Stimulated activated CD4-positive, alpha-beta T cell treated with anti-CD3 and anti-CD28 coated beads, Interleukin-15, amount 100 ng/mL, for 1 hour (primary cell): Measurements from ENCODE around the gene TMEM207.
"Not testable (repeated sequence)": the region's sequence is repeated elsewhere in the genome, so short reads cannot be mapped to it uniquely, and the experiment has no call there.

Experiments
- DNase-seq, 2 donors: peaks; one replicate each; pipeline ENCODE4 v3.0.0-alpha.2; 2020; ENCODE audit warnings: low read depth in 1 of 2, low spot score in 1 of 2

TMEM207 gene

GRCh38 chr3:190449801-190450200, at the start of gene TMEM207:
Gene TMEM207 (minus strand): TSS chr3:190449901. CDS start chr3:190449809, 92 bp downstream.
- DNase-seq: no peak

- no peak for DNase-seq
Measured at GRCh38 chr3:190499122-190499521, 49.4 kb upstream of the TMEM207 start.

- no peak for DNase-seq
Measured at GRCh38 chr3:190498293-190498692, 48.6 kb upstream of the TMEM207 start.

GRCh38 chr3:190497811-190498210, 48.1 kb upstream of the TMEM207 start:
- DNase-seq: no peak

GRCh38 chr3:190496859-190497258, 47.2 kb upstream of the TMEM207 start:
- DNase-seq: no peak

GRCh38 chr3:190495796-190496195, 46.1 kb upstream of the TMEM207 start:
- no peak for DNase-seq

- DNase-seq: no peak
Measured at GRCh38 chr3:190495354-190495753, 45.7 kb upstream of the TMEM207 start.

- no peak for DNase-seq
Measured at GRCh38 chr3:190494907-190495306, 45.2 kb upstream of the TMEM207 start.

- no peak for DNase-seq
Measured at GRCh38 chr3:190492966-190493365, 43.3 kb upstream of the TMEM207 start.

- DNase-seq: no peak
Measured at GRCh38 chr3:190492129-190492528, 42.4 kb upstream of the TMEM207 start.

GRCh38 chr3:190491533-190492054, 41.9 kb upstream of the TMEM207 start:
- DNase-seq: no peak

GRCh38 chr3:190486908-190487607, 37.4 kb upstream of the TMEM207 start:
- no peak for DNase-seq

- DNase-seq: no peak
Measured at GRCh38 chr3:190486533-190486864, 36.8 kb upstream of the TMEM207 start.

- DNase-seq: no peak
Measured at GRCh38 chr3:190485830-190486532, 36.3 kb upstream of the TMEM207 start.

- DNase-seq: no peak
Measured at GRCh38 chr3:190481779-190482178, 32.1 kb upstream of the TMEM207 start.

GRCh38 chr3:190473261-190473660, 23.6 kb upstream of the TMEM207 start:
- not testable (repeated sequence) for DNase-seq

- DNase-seq: no peak
Measured at GRCh38 chr3:190467922-190468321, 18.2 kb upstream of the TMEM207 start.

- DNase-seq: no peak
Measured at GRCh38 chr3:190458040-190458439, 8.3 kb upstream of the TMEM207 start.

- no peak for DNase-seq
Measured at GRCh38 chr3:190456770-190457169, 7.1 kb upstream of the TMEM207 start.

GRCh38 chr3:190455828-190456227, 6.1 kb upstream of the TMEM207 start:
- no peak for DNase-seq

- no peak for DNase-seq
Measured at GRCh38 chr3:190448256-190448655, 1.4 kb downstream of the TMEM207 start.

- no peak for DNase-seq
Measured at GRCh38 chr3:190446573-190447279, 3.0 kb downstream of the TMEM207 start.
